Stomach (tissue), 4 donors: Measurements from ENCODE around the gene SLC36A1.

Experiments used
- CTCF ChIP-seq, 7 experiments: fragments of 450-650 bp in 4 of 7; fragments of 200-600 bp in 3 of 7; sonication (generic) in 3 of 7; IDR thresholded peaks; one replicate each; pipeline ENCODE4 v1.5.1; 2016 to 2019; ENCODE audit warnings: antibody characterized with exemption in 7 of 7, control low read depth in 2 of 7, mild to moderate bottlenecking in 1 of 7
- POLR2A ChIP-seq, 4 donors: fragments of 450-650 bp; IDR thresholded peaks; one replicate each; pipeline ENCODE4 v1.6.1; 2016; ENCODE audit warnings: antibody characterized with exemption in 4 of 4, control low read depth in 2 of 4, mild to moderate bottlenecking in 1 of 4, moderate library complexity in 1 of 4

GRCh38 chr5:151454166-151454565, 6.8 kb downstream of the SLC36A1 start:
- TF ChIP-seq CTCF (IDR thresholded peaks at IDR 0.05) (no peak), POLR2A (IDR thresholded peaks at IDR 0.05) (no peak)
